H1 (cell line): Measurements from ENCODE around the gene CCDC192.

Source experiments
- BACH1 ChIP-seq: IDR thresholded peaks from 2 replicates; pipeline ENCODE4 v1.6.1; 2012; ENCODE audit warnings: low read length, improper control_type of control experiment
- CHD1 ChIP-seq: IDR thresholded peaks from 2 replicates; pipeline ENCODE4 v1.6.1; 2012; ENCODE audit warnings: low read depth, low read length, improper control_type of control experiment
- CREB1 ChIP-seq: IDR thresholded peaks from 2 replicates; pipeline ENCODE4 v1.6.1; 2012; ENCODE audit warnings: inconsistent platforms
- EZH2 ChIP-seq: fragments of 200-600 bp; sonication (generic); IDR thresholded peaks from 2 replicates; pipeline ENCODE4 v1.7.1; 2012; ENCODE audit warnings: low read depth, mild to moderate bottlenecking, moderate library complexity, low read length, inconsistent platforms; ENCODE audit not compliant: severe bottlenecking
- GTF2F1 ChIP-seq: IDR thresholded peaks from 2 replicates; pipeline ENCODE4 v1.6.1; 2012; ENCODE audit warnings: low read depth, low read length, improper control_type of control experiment, borderline replicate concordance
- JUND ChIP-seq: IDR thresholded peaks from 2 replicates; pipeline ENCODE4 v1.6.1; 2011; ENCODE audit warnings: mild to moderate bottlenecking, improper control_type of control experiment, low read length
- POLR2AphosphoS5 ChIP-seq: IDR thresholded peaks from 2 replicates; pipeline ENCODE4 v1.6.1; 2011; ENCODE audit warnings: low read depth, low read length
- RXRA ChIP-seq: IDR thresholded peaks from 2 replicates; pipeline ENCODE4 v1.6.1; 2011; ENCODE audit warnings: low read depth, mild to moderate bottlenecking, low read length, moderate library complexity; ENCODE audit not compliant: insufficient read depth
- TCF12 ChIP-seq: IDR thresholded peaks from 2 replicates; pipeline ENCODE4 v1.6.1; 2011; ENCODE audit warnings: low read depth, mild to moderate bottlenecking, low read length
- YY1 ChIP-seq: IDR thresholded peaks from 2 replicates; pipeline ENCODE4 v1.6.1; 2011; ENCODE audit warnings: low read depth, mild to moderate bottlenecking, low read length
- ZNF274 ChIP-seq: IDR thresholded peaks from 2 replicates; pipeline ENCODE4 v1.7.0; 2012; ENCODE audit warnings: low read length, borderline replicate concordance; ENCODE audit errors: extremely low read depth
- TF ChIP-seq, protein P1 (sequence below), 3 experiments: IDR thresholded peaks; 1 replicate in 2 of 3; 2 replicates in 1 of 3; pipeline versions ENCODE4 v1.5.1 to v1.6.1; 2011; ENCODE audit warnings: low read length in 3 of 3, mild to moderate bottlenecking in 3 of 3, inconsistent platforms in 2 of 3, low read depth in 1 of 3, moderate library complexity in 1 of 3; ENCODE audit not compliant: insufficient read depth in 1 of 3; ENCODE audit errors: control extremely low read depth in 1 of 3

DNA sequence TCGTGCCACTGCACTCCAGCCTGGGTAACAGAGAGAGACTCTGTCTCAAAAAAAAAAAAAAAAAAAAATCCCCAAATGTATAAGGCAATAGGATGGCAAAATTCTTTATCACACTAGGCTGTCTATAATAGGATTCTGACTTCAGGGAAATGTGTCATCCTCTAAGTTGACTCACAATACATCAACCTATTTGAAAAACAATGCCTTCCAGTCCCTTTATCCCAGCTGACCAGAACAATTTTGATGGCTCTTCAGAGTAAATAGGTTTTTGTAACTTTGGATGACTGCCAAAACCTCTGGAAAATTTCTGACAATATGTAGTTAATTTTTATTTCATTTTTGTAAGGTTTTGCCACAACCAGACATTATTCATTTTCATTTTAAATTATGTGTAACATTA is 184.1 kb downstream of the CCDC192 start:
- TF ChIP-seq TCF12 (no peak), EZH2 (no peak), ZNF274 (no peak), CREB1 (no peak), POLR2AphosphoS5 (no peak), CHD1 (no peak), YY1 (no peak), JUND (no peak), BACH1 (no peak), RXRA (no peak), GTF2F1 (no peak)
- TF ChIP-seq, protein P1, sequence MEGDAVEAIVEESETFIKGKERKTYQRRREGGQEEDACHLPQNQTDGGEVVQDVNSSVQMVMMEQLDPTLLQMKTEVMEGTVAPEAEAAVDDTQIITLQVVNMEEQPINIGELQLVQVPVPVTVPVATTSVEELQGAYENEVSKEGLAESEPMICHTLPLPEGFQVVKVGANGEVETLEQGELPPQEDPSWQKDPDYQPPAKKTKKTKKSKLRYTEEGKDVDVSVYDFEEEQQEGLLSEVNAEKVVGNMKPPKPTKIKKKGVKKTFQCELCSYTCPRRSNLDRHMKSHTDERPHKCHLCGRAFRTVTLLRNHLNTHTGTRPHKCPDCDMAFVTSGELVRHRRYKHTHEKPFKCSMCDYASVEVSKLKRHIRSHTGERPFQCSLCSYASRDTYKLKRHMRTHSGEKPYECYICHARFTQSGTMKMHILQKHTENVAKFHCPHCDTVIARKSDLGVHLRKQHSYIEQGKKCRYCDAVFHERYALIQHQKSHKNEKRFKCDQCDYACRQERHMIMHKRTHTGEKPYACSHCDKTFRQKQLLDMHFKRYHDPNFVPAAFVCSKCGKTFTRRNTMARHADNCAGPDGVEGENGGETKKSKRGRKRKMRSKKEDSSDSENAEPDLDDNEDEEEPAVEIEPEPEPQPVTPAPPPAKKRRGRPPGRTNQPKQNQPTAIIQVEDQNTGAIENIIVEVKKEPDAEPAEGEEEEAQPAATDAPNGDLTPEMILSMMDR (IDR thresholded peaks at IDR 0.05; ENCODE audit: control extremely low read depth in 1 of 3, insufficient read depth in 1 of 3, low read depth in 1 of 3, low read length in 3 of 3) = no peak
